Smooth muscle cell (in vitro differentiated cells): Measurements from ENCODE around the gene FBXO31. TPM values are rescaled to one million over a fixed set of nuclear protein-coding genes. Genes with fewer than 3 reads are reported as not detected.

ENCODE experiments used
- DNase-seq: peaks from one replicate; lab custom pipeline; 2025; ENCODE audit not compliant: unreplicated experiment; lab: John Stamatoyannopoulos, UW
- H2AFZ ChIP-seq: fragments of 200-600 bp; sonication (generic); 2 replicates; pipeline ENCODE4 v1.6.0; 2016; ENCODE audit warnings: antibody characterized with exemption, low read depth, mild to moderate bottlenecking
- H3F3A ChIP-seq: fragments of 200-600 bp; sonication (generic); 2 replicates; pipeline ENCODE4 v1.6.0; 2017; ENCODE audit warnings: antibody characterized with exemption, low read depth
- H3K27ac ChIP-seq: fragments of 200-600 bp; sonication (generic); 2 replicates; pipeline ENCODE4 v1.5.1; 2016; ENCODE audit warnings: low read depth, mild to moderate bottlenecking
- H3K27me3 ChIP-seq: fragments of 200-600 bp; sonication (generic); 2 replicates; pipeline ENCODE4 v1.6.1; 2016; ENCODE audit warnings: low read depth, mild to moderate bottlenecking
- H3K36me3 ChIP-seq: fragments of 200-600 bp; sonication (generic); 2 replicates; pipeline ENCODE4 v1.5.1; 2016; ENCODE audit warnings: low read depth
- H3K4me1 ChIP-seq: fragments of 200-600 bp; sonication (generic); 2 replicates; pipeline ENCODE4 v1.5.1; 2016; ENCODE audit warnings: low read depth
- H3K4me2 ChIP-seq: fragments of 200-600 bp; sonication (generic); 2 replicates; pipeline ENCODE4 v1.6.0; 2016; ENCODE audit warnings: mild to moderate bottlenecking
- H3K4me3 ChIP-seq: fragments of 200-600 bp; sonication (generic); 2 replicates; pipeline ENCODE4 v1.5.1; 2016; ENCODE audit warnings: mild to moderate bottlenecking
- H3K79me2 ChIP-seq: fragments of 200-600 bp; sonication (generic); 2 replicates; pipeline ENCODE4 v1.6.0; 2016; ENCODE audit warnings: low read depth, mild to moderate bottlenecking
- H3K9ac ChIP-seq: fragments of 200-600 bp; sonication (generic); 2 replicates; pipeline ENCODE4 v1.6.0; 2016; ENCODE audit warnings: low read depth
- H3K9me3 ChIP-seq: fragments of 200-600 bp; sonication (generic); replicated peaks from 2 replicates; pipeline ENCODE4 v1.5.1; 2016; ENCODE audit warnings: low read depth
- H4K20me1 ChIP-seq: fragments of 200-600 bp; sonication (generic); 2 replicates; pipeline ENCODE4 v1.6.0; 2016; ENCODE audit warnings: low read depth
- CTCF ChIP-seq: fragments of 200-600 bp; sonication (generic); IDR thresholded peaks from 2 replicates; pipeline ENCODE4 v1.5.1; 2017; ENCODE audit warnings: borderline replicate concordance, mild to moderate bottlenecking, antibody characterized with exemption; ENCODE audit not compliant: insufficient read depth, poor library complexity, severe bottlenecking
- WGBS: methylation state at CpG from one replicate; pipeline ENCODE4 v1.1.7; 2016; ENCODE audit warnings: low lambda C conversion rate; 5-methylcytosine and 5-hydroxymethylcytosine counted together
- polyA plus RNA-seq: library from polyadenylated mRNA; unstranded; fragments of >200 nt; fragmentation: Nextera tagmentation; extraction: Ambion mirVana; gene quantifications from 2 replicates; pipeline ENCODE4 v1.2.1, GENCODE V29; 2016
- total RNA-seq: library from RNA; depleted of rRNA; stranded (reverse); fragments of >200 nt; gene quantifications from 2 replicates; pipeline ENCODE4 v1.2.3, GENCODE V29; 2014

FBXO31 gene
- total and polyA plus RNA-seq, 2 experiments from 2014 or later = 13.9 to 25.6 TPM

DNA sequence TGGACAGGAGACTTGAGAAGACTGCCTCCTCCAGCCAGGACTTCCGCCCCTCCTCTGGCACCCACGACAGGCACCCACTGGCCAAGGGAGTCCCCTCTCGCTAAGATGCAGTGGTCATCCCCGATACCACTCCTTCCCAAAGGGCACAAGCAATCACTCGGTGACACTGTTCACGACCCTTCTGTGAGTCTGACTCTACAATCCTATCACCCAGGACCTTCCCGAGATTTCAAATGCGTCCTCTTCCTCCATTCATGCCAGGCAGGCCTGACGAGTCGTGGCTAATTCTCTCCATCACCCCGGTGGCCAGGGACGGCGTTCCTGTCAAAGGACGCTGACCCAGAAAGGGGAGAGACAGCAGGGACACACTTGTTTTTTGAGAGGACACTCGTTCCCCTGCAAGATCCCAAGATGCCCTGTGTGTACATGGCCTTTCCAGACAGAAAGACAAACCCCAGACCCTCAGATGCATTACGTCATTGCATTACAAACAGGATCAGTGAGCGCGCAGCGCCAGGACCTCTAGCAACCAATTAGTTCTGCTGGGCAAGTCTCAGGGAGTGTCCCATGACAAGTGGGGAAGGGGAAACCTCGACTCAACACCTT is 12.2 kb downstream of the FBXO31 start:
- TF ChIP-seq CTCF = no peak
- Histone ChIP-seq H3K4me1 (no peaks in the 10 kb centered on the region), H3K27me3 (no peaks in the 10 kb centered on the region), H3K36me3 (no peaks in the 10 kb centered on the region), H3K27ac (no peak overlapping the region), H3K4me2 (no peak overlapping the region), H2AFZ (no peak overlapping the region), H4K20me1 (peaks cover 98% of the 10 kb centered on the region), H3K9me3 (no peaks in the 10 kb centered on the region), H3F3A (no peaks in the 10 kb centered on the region), H3K9ac (no peak overlapping the region), H3K79me2 (peaks cover 72% of the 10 kb centered on the region), H3K4me3 (no peak overlapping the region)
- WGBS = 76% methylated on average over 20 of the region's 20 CpGs
- no peak for DNase-seq

DNA sequence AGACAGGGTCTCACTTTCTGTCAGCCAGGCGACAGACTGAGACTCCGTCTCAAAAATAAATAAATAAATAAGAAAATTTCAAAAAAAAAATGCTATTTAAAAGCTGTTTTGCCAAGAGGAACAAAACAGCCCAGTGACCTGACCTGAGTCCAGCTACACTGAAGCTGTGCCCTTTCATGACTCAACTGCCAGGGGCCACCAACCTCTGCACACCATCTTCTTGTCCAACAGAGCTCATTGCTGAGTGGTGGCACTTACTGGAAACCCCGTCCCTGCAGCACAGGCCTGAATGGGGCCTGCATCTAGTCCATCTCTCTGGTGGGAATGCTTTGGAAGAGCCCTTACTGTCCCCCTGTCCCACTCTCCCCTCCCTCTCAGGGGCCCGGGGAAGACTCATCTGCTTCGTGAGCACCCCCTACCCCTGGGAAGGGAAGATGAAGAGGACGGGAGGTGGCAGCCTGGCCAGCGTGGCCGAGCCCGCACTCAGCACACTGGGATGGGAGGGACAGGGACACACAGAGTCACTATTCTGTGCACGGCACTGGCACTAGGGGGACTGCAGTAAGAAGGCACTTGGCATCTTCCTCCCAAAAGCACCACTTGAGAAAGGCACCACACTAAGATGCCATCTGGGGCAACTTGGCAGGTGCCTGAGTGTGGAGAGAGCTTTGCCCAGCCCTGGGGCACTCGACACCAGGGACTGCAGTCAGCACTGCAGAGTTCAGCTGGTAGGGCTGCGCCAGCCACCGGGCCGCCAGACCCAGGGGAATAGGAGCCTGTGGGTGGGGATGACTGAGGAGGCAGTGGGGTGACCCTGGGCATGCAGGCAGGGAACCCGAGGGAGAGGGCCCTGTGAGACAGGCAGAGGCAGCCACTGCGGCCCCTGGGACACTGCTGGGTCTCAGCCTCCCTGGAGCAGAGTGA is 13.5 kb downstream of the FBXO31 start:
- Histone ChIP-seq H3K9me3 (no peaks in the 10 kb centered on the region), H3K27ac (no peak overlapping the region), H3K4me2 (no peak overlapping the region), H3K4me1 (no peaks in the 10 kb centered on the region), H4K20me1 (peaks cover 98% of the 10 kb centered on the region), H3K27me3 (no peaks in the 10 kb centered on the region), H3K36me3 (no peaks in the 10 kb centered on the region), H3K4me3 (no peak overlapping the region), H3K9ac (no peak overlapping the region), H2AFZ (no peak overlapping the region), H3K79me2 (peaks cover 59% of the 10 kb centered on the region), H3F3A (no peaks in the 10 kb centered on the region)
- WGBS = 92% methylated on average over 16 of the region's 16 CpGs
- DNase-seq = no peak
- no peak for TF ChIP-seq CTCF

- no peak for TF ChIP-seq CTCF
- 96% methylated on average over 14 of the region's 14 CpGs for WGBS
- no peaks in the 10 kb centered on the region for H3K36me3 ChIP-seq
- no peaks in the 10 kb centered on the region for H3K27me3 ChIP-seq
- H3K4me2 ChIP-seq = no peak overlapping the region
- no peak overlapping the region for H3K27ac ChIP-seq
- peaks cover 51% of the 10 kb centered on the region for H3K79me2 ChIP-seq
- no peak overlapping the region for H3K9ac ChIP-seq
- no peaks in the 10 kb centered on the region for H3K4me1 ChIP-seq
- H3K4me3 ChIP-seq = no peak overlapping the region
- H3K9me3 ChIP-seq = no peaks in the 10 kb centered on the region
- DNase-seq = no peak
- no peaks in the 10 kb centered on the region for H3F3A ChIP-seq
- no peak overlapping the region for H2AFZ ChIP-seq
- H4K20me1 ChIP-seq = peaks cover 98% of the 10 kb centered on the region
These were observed 14.3 kb downstream of the FBXO31 start for GRCh38 chr16:87369117-87369765.
